ENCODE results near the gene SPDYE4.

The SPDYE4 gene

DNA sequence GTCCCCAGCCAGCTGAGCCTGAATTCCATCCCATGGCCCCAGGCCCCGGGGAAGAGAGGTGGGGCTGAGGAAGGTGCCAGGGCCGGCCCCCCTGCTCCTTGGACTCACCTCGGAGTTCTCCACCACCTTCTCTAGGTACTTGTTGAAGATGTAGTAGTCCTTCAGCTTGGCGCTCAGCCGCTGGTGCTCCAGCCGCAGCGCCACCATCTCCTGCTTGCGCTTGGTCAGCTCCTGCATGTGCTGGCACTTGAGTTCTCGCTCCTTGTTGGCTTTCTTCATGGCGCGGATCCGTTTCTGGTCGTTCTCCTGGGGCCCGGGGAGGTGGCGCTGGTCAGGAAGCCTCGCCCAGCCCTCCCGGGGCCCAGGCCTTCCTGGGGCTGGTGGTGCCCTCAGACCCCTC lies 17.0 kb downstream of the SPDYE4 start:
- DNase-seq (ENCODE audit: low spot score): no peak

DNA sequence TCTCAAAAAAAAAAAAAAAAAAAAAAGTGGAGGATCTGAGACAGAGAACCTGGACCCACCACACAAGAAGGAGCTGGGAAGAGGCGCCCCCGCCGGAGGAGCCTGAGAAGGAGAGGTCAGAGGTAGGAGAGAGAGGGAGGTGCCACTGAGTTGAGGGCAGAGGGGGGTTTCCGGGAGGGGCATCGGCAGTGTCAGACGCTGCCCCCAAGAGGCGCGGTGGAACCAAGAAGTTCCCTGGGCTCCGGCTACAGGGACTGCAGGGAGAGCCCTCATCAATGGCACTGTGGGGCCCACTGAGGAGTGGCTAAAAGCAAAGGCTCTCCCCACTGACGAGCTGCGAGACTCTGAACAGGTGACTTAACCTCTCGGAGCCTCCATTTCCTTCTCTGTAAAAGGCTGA lies 17.9 kb downstream of the SPDYE4 start:
- DNase-seq (ENCODE audit: low spot score): no peak

DNA sequence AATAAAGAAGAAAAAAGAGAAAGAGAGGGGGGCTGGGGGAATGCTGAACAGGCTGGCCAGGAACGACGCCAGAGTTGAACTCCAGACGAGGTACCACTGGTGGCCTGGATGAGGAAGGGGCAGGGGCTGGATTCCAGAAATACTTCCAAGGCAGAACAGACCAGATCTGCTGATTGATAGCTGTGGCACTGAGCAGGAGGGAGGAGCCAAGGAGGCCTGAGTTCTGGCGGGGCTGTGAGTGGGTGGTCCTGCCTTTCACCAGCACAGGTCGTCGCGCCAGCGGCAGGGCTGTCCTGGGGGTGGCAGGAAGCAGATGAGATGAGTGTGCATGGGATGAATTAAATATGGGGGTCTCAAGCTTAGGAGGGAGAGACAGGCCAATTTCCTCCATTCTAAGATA lies 19.2 kb downstream of the SPDYE4 start:
- no peak for DNase-seq (ENCODE audit: low spot score)

GRCh38 chr17:8736796-8737195 lies 21.6 kb downstream of the SPDYE4 start:
- no peak for DNase-seq (ENCODE audit: low spot score)

GRCh38 chr17:8736362-8736761 lies 22.0 kb downstream of the SPDYE4 start:
- no peak for DNase-seq (ENCODE audit: low spot score)

- no peak for DNase-seq (ENCODE audit: low spot score)
Observed at GRCh38 chr17:8735336-8735939, 22.9 kb downstream of the SPDYE4 start.

GRCh38 chr17:8734876-8735275 lies 23.5 kb downstream of the SPDYE4 start:
- no peak for DNase-seq (ENCODE audit: low spot score)

DNA sequence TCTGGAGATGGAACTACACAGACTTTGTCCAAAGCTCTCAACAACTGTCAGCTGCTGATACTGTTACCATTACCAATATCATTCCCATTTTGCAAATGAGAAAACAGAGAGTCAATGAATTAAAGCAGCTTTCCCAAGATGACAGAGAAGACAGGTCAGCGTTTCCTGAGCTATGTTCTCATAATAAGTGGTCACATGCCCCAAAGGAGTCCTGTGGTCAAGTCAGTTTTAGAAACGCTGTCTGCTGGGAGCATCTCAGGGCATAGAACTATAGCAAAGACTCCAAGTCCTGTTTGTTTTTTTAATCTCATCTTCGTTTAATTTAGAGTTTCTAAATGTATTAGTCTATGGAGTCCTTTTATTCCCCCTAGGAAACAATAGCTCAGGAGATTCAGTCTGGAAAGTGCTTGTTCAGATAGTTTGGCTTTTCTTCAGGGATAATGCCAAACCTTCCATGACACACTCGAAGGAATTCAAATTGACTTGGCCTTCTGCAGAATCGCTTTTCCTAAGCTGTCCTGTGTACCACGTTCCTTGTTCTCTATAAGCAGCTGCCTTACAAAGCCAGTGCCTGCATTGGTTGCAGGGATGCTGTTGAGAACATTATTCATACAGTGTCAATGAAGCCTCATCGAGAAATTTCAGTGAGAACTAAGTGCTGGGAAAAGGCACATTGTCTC lies 25.8 kb downstream of the SPDYE4 start:
- DNase-seq (ENCODE audit: low spot score): no peak

DNA sequence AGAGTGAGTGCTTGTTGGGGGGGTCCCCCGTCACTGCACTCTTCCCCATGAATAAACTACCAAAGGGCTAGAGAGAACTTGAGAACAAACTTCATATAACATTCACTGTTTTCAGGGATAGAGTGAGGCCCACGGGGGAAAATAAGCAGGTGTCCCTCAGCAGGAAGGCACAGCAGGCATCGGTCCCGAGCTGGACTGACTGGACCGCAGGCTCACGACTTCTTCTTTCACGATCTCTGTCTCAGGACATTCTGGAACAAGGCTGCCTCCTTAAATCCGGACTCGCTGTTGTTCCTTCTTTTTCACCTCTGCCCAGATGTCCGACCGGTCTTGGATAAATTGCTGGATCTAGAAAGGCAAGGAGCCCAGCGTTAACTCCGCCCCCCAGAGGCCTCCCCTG lies 28.5 kb downstream of the SPDYE4 start:
- no peak for DNase-seq (ENCODE audit: low spot score)

- no peak for DNase-seq (ENCODE audit: low spot score)
Observed at GRCh38 chr17:8729421-8729820, 28.9 kb downstream of the SPDYE4 start.

GRCh38 chr17:8728971-8729370 lies 29.4 kb downstream of the SPDYE4 start:
- DNase-seq (ENCODE audit: low spot score): no peak

DNA sequence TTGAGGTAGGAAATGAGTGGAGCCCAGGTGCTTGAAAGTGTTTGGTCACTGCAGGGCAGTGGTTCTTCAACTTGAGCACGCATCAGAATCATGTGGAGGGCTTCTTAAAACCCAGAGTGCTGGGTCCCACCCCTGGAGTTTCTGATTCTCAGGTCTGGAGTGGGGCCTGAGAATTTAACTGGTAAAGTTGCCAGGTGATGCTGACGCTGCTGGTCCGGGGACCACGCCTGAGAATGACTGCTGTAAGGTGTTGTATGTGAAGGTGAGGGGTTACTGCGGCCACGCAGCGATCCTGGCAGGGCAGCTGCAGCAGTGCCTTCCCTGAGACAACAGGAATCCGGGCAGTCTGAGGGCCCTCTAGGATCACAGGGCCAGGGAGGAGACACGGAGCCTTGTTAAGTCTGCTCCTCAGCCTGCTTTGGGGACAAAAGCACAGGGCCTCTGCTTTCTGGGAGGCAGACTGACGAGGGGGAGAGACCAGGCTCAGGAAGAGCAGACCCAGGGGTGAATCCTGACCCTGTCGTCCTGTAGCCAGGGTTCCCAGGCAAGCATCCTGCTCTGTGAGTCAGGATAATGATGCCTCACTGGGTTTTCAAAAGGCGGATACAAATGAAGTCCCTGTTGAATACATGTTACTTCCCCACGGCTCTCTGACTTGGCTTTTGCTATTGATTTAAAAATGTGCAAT lies 30.0 kb downstream of the SPDYE4 start:
- DNase-seq (ENCODE audit: low spot score): no peak

- no peak for DNase-seq (ENCODE audit: low spot score)
Observed at GRCh38 chr17:8726941-8727555, 31.3 kb downstream of the SPDYE4 start.

GRCh38 chr17:8725881-8726876 lies 32.2 kb downstream of the SPDYE4 start:
- DNase-seq (ENCODE audit: low spot score): no peak

GRCh38 chr17:8724451-8724850 lies 33.9 kb downstream of the SPDYE4 start:
- DNase-seq (ENCODE audit: low spot score): no peak

GRCh38 chr17:8720596-8720995 lies 37.8 kb downstream of the SPDYE4 start:
- no peak for DNase-seq (ENCODE audit: low spot score)

- no peak for DNase-seq (ENCODE audit: low spot score)
Observed at GRCh38 chr17:8719291-8720246, 38.8 kb downstream of the SPDYE4 start.

DNA sequence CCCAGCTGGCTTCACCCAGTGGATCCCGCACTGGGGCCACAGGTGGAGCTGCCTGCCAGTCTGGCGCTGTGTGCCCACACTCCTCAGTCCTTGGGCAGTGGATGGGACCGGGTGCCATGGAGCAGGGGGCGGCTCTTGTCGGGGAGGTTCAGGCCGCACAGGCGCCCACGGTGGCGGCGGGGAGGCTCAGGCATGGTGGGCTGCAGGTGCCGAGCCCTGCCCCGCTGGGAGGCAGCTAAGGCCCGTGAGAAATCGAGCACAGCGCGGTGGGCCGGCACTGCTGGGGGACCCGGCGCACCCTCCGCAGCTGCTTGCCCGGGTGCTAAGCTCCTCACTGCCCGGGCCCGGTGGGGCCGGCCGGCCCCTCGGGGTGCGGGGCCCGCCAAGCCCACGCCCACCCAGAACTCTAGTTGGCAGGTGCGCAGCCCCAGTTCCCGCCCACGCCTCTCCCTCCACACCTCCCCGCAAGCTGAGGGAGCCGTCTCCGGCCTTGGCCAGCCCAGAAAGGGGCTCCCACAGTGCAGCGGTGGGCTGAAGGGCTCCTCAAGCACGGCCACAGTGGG lies 40.3 kb downstream of the SPDYE4 start:
- DNase-seq (ENCODE audit: low spot score): no peak

DNA sequence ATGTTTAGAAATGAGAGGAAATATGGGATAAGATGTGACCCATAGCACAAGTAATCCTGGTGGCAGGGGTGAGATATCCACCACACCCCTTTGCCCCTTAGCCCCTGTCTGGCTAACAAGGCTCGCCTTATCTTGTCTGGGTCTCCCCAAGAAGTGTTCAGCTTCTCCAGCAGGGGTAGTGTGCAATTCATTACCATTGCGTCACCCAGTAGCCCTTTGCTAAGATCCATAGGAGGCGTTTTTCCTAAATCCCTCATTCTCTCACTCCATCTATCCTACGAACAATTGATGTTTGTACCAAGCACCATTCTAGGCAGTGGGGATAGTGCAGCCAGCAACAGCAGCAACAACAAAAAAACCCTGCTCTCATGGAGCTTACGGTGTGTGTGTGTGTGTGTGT lies 44.5 kb downstream of the SPDYE4 start:
- no peak for DNase-seq (ENCODE audit: low spot score)

DNA sequence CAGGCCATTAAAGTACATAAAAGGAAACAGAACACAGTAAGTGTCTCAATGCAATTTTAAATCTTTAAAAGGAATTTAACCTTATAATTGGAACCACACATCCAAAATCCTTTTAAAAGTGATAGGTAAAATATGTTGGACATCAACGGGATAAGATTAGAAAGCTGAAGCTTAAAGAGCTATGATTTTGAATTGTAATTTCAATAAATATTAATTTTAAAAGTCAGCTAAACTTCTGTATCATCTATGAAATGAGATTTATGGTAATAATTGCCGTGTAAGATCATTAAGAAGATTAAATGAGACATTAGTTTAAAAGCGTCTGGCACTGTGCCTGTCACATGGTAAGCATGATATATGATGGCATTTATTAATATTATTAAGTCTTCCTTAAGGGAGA lies 45.0 kb downstream of the SPDYE4 start:
- no peak for DNase-seq (ENCODE audit: low spot score)

Measured in LoVo (cell line).